ENCODE results near the gene MSI2. TPM values are rescaled to one million over a fixed set of nuclear protein-coding genes. Genes with fewer than 3 reads are reported as not detected.

The MSI2 gene
- total RNA-seq, 4 donors from 2014 or later, result 19.7 to 35.8 (median 22.4) TPM

- H3K27me3 ChIP-seq, result no peaks in the 10 kb centered on the region
- no peak overlapping the region for H3K4me3 ChIP-seq
- H3K27ac ChIP-seq, result no peak overlapping the region
- TF ChIP-seq CTCF (IDR thresholded peaks at IDR 0.05) (no peak), POLR2A (IDR thresholded peaks at IDR 0.05) (no peak), POLR2AphosphoS5 (IDR thresholded peaks at IDR 0.05) (no peak), EP300 (IDR thresholded peaks at IDR 0.05) (no peak)
- H3K36me3 ChIP-seq, result no peaks in the 10 kb centered on the region
- no peak for DNase-seq (ENCODE audit: low spot score in 2 of 2)
- H3K9me3 ChIP-seq, result no peaks in the 10 kb centered on the region
- no peaks in the 10 kb centered on the region for H3K4me1 ChIP-seq
- 68% methylated on average over 19 of the region's 20 CpGs for WGBS
These were observed 262.6 kb downstream of the MSI2 start for GRCh38 chr17:57518587-57519581.

- Histone ChIP-seq H3K4me1 (no peaks in the 10 kb centered on the region), H3K4me3 (no peak overlapping the region), H3K36me3 (no peaks in the 10 kb centered on the region), H3K27me3 (no peaks in the 10 kb centered on the region), H3K27ac (no peak overlapping the region), H3K9me3 (no peaks in the 10 kb centered on the region)
- WGBS, result 96% methylated on average over 7 of the region's 7 CpGs
- no peak for DNase-seq (ENCODE audit: low spot score in 2 of 2)
- TF ChIP-seq EP300 (IDR thresholded peaks at IDR 0.05), result no peak
- no peak for TF ChIP-seq CTCF (IDR thresholded peaks at IDR 0.05)
- TF ChIP-seq POLR2AphosphoS5 (IDR thresholded peaks at IDR 0.05), result no peak
- no peak for TF ChIP-seq POLR2A (IDR thresholded peaks at IDR 0.05)
These were observed 263.5 kb downstream of the MSI2 start for GRCh38 chr17:57519800-57520199.

GRCh38 chr17:57521606-57522005, 265.3 kb downstream of the MSI2 start:
- DNase-seq (ENCODE audit: low spot score in 2 of 2), result no peak
- Histone ChIP-seq H3K36me3 (no peaks in the 10 kb centered on the region), H3K27me3 (no peaks in the 10 kb centered on the region), H3K27ac (no peak overlapping the region), H3K4me3 (no peak overlapping the region), H3K4me1 (no peaks in the 10 kb centered on the region), H3K9me3 (no peaks in the 10 kb centered on the region)
- TF ChIP-seq CTCF (IDR thresholded peaks at IDR 0.05), result no peak
- TF ChIP-seq EP300 (IDR thresholded peaks at IDR 0.05), result no peak
- no peak for TF ChIP-seq POLR2AphosphoS5 (IDR thresholded peaks at IDR 0.05)
- no peak for TF ChIP-seq POLR2A (IDR thresholded peaks at IDR 0.05)
- 90% methylated on average over 7 of the region's 7 CpGs for whole genome bisulfite sequencing

GRCh38 chr17:57522042-57523005, 266.0 kb downstream of the MSI2 start:
- WGBS, result 81% methylated on average over 9 of the region's 10 CpGs
- Histone ChIP-seq H3K4me1 (no peaks in the 10 kb centered on the region), H3K27me3 (no peaks in the 10 kb centered on the region), H3K9me3 (no peaks in the 10 kb centered on the region), H3K27ac (no peak overlapping the region), H3K4me3 (no peak overlapping the region), H3K36me3 (no peaks in the 10 kb centered on the region)
- TF ChIP-seq POLR2AphosphoS5 (IDR thresholded peaks at IDR 0.05) (no peak), EP300 (IDR thresholded peaks at IDR 0.05) (no peak), CTCF (IDR thresholded peaks at IDR 0.05) (no peak), POLR2A (IDR thresholded peaks at IDR 0.05) (no peak)
- no peak for DNase-seq (ENCODE audit: low spot score in 2 of 2)

Data from suprapubic skin (tissue), 4 donors.